WTC11 (cell line): Measurements from ENCODE around the gene BICD1. TPM values are rescaled to one million over a fixed set of nuclear protein-coding genes. Genes with fewer than 3 reads are reported as not detected.

Experiments
- ATAC-seq: fragments of 200-7000 bp; cut with Tn5 transposase; 2 replicates; pipeline ENCODE4 v1.10.0; 2021; ENCODE audit warnings: mild to moderate bottlenecking, moderate library complexity
- CTCF ChIA-PET: fragments of 300-600 bp; sonication (Branson Sonifier 250); formaldehyde crosslinking; loops from one replicate; lab custom pipeline; 2021; ENCODE audit warnings: antibody characterized with exemption; lab: Charles Lee
- POLR2A ChIA-PET: fragments of 350-600 bp; sonication (Branson Sonifier 250); formaldehyde crosslinking; loops from one replicate; lab custom pipeline; 2021; ENCODE audit warnings: antibody characterized with exemption; lab: Charles Lee
- DNase-seq: peaks from one replicate; pipeline ENCODE4 v3.0.0; 2021; ENCODE audit warnings: low spot score
- H3K27ac Mint-ChIP-seq: 2 replicates; pipeline ENCODE4 v1.8.0; 2021; ENCODE audit warnings: mixed read lengths
- H3K27me3 Mint-ChIP-seq: 2 replicates; pipeline ENCODE4 v1.8.0; 2021; ENCODE audit warnings: low read depth, mild to moderate bottlenecking, moderate library complexity, mixed read lengths
- H3K36me3 Mint-ChIP-seq: 2 replicates; pipeline ENCODE4 v1.8.0; 2021; ENCODE audit warnings: mixed read lengths
- H3K4me1 Mint-ChIP-seq: 2 replicates; pipeline ENCODE4 v1.8.0; 2022; ENCODE audit warnings: mixed read lengths
- H3K4me3 Mint-ChIP-seq: 2 replicates; pipeline ENCODE4 v1.8.0; 2021; ENCODE audit warnings: mild to moderate bottlenecking, moderate library complexity, mixed read lengths
- H3K9me3 Mint-ChIP-seq: 2 replicates; pipeline ENCODE4 v1.8.0; 2021; ENCODE audit warnings: mixed read lengths
- AR ChIP-seq: fragments of 250-450 bp; sonication (Bioruptor Pico); IDR thresholded peaks from 2 replicates; pipeline ENCODE4 v1.9.0; 2021; ENCODE audit warnings: mild to moderate bottlenecking
- ARID4B ChIP-seq: sonication (generic); formaldehyde crosslinking; IDR thresholded peaks from 2 replicates; pipeline ENCODE4 v1.8.0; 2023; ENCODE audit warnings: missing genetic modification reagents, mild to moderate bottlenecking, borderline replicate concordance
- CREB1 ChIP-seq: sonication (generic); formaldehyde crosslinking; IDR thresholded peaks from 2 replicates; pipeline ENCODE4 v1.8.0; 2023; ENCODE audit warnings: mild to moderate bottlenecking, missing genetic modification reagents
- GABPB1 ChIP-seq: sonication (generic); formaldehyde crosslinking; IDR thresholded peaks from 2 replicates; pipeline ENCODE4 v1.8.1; 2023; ENCODE audit warnings: mild to moderate bottlenecking, missing genetic modification reagents
- JAZF1 ChIP-seq: fragments of 250-450 bp; sonication (Bioruptor Pico); IDR thresholded peaks from 2 replicates; pipeline ENCODE4 v1.9.0; 2021; ENCODE audit warnings: moderate library complexity, mild to moderate bottlenecking, inconsistent platforms
- MLX ChIP-seq: sonication (generic); formaldehyde crosslinking; IDR thresholded peaks from 2 replicates; pipeline ENCODE4 v1.8.1; 2023; ENCODE audit warnings: mild to moderate bottlenecking, missing genetic modification reagents, moderate library complexity
- OVOL2 ChIP-seq: fragments of 250-450 bp; sonication (Bioruptor Pico); IDR thresholded peaks from 2 replicates; pipeline ENCODE4 v1.9.0; 2021; ENCODE audit warnings: mild to moderate bottlenecking, borderline replicate concordance
- SMAD3 ChIP-seq: sonication (generic); formaldehyde crosslinking; IDR thresholded peaks from 2 replicates; pipeline ENCODE4 v1.8.0; 2022; ENCODE audit warnings: missing genetic modification reagents, mild to moderate bottlenecking, borderline replicate concordance
- SOX15 ChIP-seq: fragments of 250-450 bp; sonication (Bioruptor Pico); IDR thresholded peaks from 2 replicates; pipeline ENCODE4 v1.9.0; 2021; ENCODE audit warnings: mild to moderate bottlenecking
- TP53 ChIP-seq: sonication (generic); formaldehyde crosslinking; IDR thresholded peaks from 2 replicates; pipeline ENCODE4 v1.8.1; 2023; ENCODE audit warnings: mild to moderate bottlenecking, missing genetic modification reagents
- ZBTB43 ChIP-seq: sonication (generic); formaldehyde crosslinking; IDR thresholded peaks from 2 replicates; pipeline ENCODE4 v1.8.1; 2023; ENCODE audit warnings: mild to moderate bottlenecking, missing genetic modification reagents
- ZNF121 ChIP-seq: sonication (generic); formaldehyde crosslinking; IDR thresholded peaks from 2 replicates; pipeline ENCODE4 v1.8.0; 2023; ENCODE audit warnings: missing genetic modification reagents
- total RNA-seq: library from RNA; stranded (reverse); gene quantifications from 3 replicates; pipeline ENCODE4 v1.2.3, GENCODE V29; 2021

The BICD1 gene
- total RNA-seq, 1 experiment from 2014 or later: 69.4 TPM

GRCh38 chr12:32293808-32294419 is 187.3 kb downstream of the BICD1 start:
- peaks cover 12% of the 10 kb centered on the region for H3K4me1 Mint-ChIP-seq
- peaks cover 18% of the 10 kb centered on the region for H3K36me3 Mint-ChIP-seq
- TF ChIP-seq TP53 (CRISPR knock-in tag) (no peak), SOX15 (no peak), OVOL2 (no peak), MLX (CRISPR knock-in tag) (no peak)
- TF ChIP-seq, all 79 proteins: peak for 0
- ChIA-PET CTCF (interaction anchor here (1.0 kb wide), 2 partner anchors 9 to 68 kb away, joined by 3 to 4 read pairs; no protein-coding TSS in a partner anchor), POLR2A (no interaction called here)
- H3K9me3 Mint-ChIP-seq: peaks cover 4% of the 10 kb centered on the region; the same call in 1 of the 2 replicates
- H3K27me3 Mint-ChIP-seq: no peaks in the 10 kb centered on the region
- ATAC-seq (no peak), DNase-seq (no peak)
- H3K4me3 Mint-ChIP-seq: no peak overlapping the region
- no peak overlapping the region for H3K27ac Mint-ChIP-seq

GRCh38 chr12:32296567-32296966 is 189.9 kb downstream of the BICD1 start:
- ChIA-PET CTCF (interaction anchor here (1.0 kb wide), 1 partner anchor 16 kb away, joined by 6 read pairs; no protein-coding TSS in a partner anchor), POLR2A (no interaction called here)
- H3K4me1 Mint-ChIP-seq: no peaks in the 10 kb centered on the region
- H3K36me3 Mint-ChIP-seq: peaks cover 18% of the 10 kb centered on the region
- H3K27me3 Mint-ChIP-seq: no peaks in the 10 kb centered on the region
- TF ChIP-seq CREB1 (CRISPR knock-in tag): no peak
- DNase-seq (no peak), ATAC-seq (no peak)
- no peak overlapping the region for H3K4me3 Mint-ChIP-seq
- peak overlapping the region; percentile 60; the same call in 1 of the 2 replicates for H3K27ac Mint-ChIP-seq
- H3K9me3 Mint-ChIP-seq: no peaks in the 10 kb centered on the region

- ATAC-seq: no peak
- H3K36me3 Mint-ChIP-seq: peaks cover 13% of the 10 kb centered on the region
- no peak for TF ChIP-seq AR (CRISPR knock-in tag)
- TF ChIP-seq ZBTB43 (CRISPR knock-in tag): no peak
- TF ChIP-seq, all 79 proteins: peak for 0
- DNase-seq: no peak
- POLR2A ChIA-PET: no interaction called here
- Mint-ChIP-seq H3K9me3 (no peaks in the 10 kb centered on the region), H3K27ac (peak overlapping the region; percentile 18; the same call in 1 of the 2 replicates), H3K27me3 (no peaks in the 10 kb centered on the region), H3K4me3 (no peak overlapping the region), H3K4me1 (no peaks in the 10 kb centered on the region)
- CTCF ChIA-PET: interaction anchor here (0.6 to 1.0 kb wide), 5 partner anchors 9 to 237 kb away, joined by 3 to 4 read pairs (median 3); no protein-coding TSS in a partner anchor
Measured at GRCh38 chr12:32298917-32299316, 192.3 kb downstream of the BICD1 start.

- POLR2A ChIA-PET: no interaction called here
Measured at GRCh38 chr12:32301216-32301615, 194.6 kb downstream of the BICD1 start.

More at GRCh38 chr12:32301216-32301615, 194.6 kb downstream of the BICD1 start:
- DNase-seq: no peak
- H3K27ac Mint-ChIP-seq: peak overlapping the region; percentile 43
- TF ChIP-seq ARID4B (CRISPR knock-in tag) (no peak), SMAD3 (CRISPR knock-in tag) (no peak), ZNF121 (no peak), JAZF1 (no peak), GABPB1 (CRISPR knock-in tag) (no peak), SOX15 (no peak)
- H3K36me3 Mint-ChIP-seq: peaks cover 12% of the 10 kb centered on the region
- no peak overlapping the region for H3K4me3 Mint-ChIP-seq
- ATAC-seq: no peak
- CTCF ChIA-PET: interaction anchor here (0.9 kb wide), 1 partner anchor 268 kb away, joined by 4 read pairs; no protein-coding TSS in a partner anchor
- no peaks in the 10 kb centered on the region for H3K9me3 Mint-ChIP-seq
- no peaks in the 10 kb centered on the region for H3K27me3 Mint-ChIP-seq
- H3K4me1 Mint-ChIP-seq: no peaks in the 10 kb centered on the region
